GM12874 (cell line): ENCODE data around the gene WIF1.

Experiments used
- TF ChIP-seq, protein P1 (sequence below): IDR thresholded peaks from 2 replicates; pipeline ENCODE4 v1.5.1; 2011; ENCODE audit warnings: low read depth, mild to moderate bottlenecking, control low read depth, low read length, moderate library complexity; ENCODE audit not compliant: insufficient read depth

WIF1 gene

DNA sequence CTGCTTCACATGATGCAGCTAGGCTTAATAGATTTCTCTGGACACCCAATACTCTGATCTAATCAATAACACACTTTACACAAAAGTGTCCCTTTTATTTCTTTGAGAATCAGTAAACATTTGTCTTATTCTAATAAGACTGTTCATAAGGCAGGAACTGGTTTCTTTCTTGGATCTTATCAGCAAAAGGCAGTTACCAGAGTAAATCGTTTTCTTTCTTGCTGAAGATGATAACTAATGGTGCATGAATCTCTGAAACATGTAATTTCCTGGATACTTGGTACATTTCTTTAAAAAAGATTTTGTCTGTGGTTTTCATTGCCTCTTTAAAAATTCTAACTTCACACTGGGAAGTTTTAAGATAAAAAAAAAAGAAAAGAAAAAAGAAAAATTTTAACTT lies 39.6 kb downstream of the WIF1 start:
- TF ChIP-seq, protein P1, sequence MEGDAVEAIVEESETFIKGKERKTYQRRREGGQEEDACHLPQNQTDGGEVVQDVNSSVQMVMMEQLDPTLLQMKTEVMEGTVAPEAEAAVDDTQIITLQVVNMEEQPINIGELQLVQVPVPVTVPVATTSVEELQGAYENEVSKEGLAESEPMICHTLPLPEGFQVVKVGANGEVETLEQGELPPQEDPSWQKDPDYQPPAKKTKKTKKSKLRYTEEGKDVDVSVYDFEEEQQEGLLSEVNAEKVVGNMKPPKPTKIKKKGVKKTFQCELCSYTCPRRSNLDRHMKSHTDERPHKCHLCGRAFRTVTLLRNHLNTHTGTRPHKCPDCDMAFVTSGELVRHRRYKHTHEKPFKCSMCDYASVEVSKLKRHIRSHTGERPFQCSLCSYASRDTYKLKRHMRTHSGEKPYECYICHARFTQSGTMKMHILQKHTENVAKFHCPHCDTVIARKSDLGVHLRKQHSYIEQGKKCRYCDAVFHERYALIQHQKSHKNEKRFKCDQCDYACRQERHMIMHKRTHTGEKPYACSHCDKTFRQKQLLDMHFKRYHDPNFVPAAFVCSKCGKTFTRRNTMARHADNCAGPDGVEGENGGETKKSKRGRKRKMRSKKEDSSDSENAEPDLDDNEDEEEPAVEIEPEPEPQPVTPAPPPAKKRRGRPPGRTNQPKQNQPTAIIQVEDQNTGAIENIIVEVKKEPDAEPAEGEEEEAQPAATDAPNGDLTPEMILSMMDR = no peak

DNA sequence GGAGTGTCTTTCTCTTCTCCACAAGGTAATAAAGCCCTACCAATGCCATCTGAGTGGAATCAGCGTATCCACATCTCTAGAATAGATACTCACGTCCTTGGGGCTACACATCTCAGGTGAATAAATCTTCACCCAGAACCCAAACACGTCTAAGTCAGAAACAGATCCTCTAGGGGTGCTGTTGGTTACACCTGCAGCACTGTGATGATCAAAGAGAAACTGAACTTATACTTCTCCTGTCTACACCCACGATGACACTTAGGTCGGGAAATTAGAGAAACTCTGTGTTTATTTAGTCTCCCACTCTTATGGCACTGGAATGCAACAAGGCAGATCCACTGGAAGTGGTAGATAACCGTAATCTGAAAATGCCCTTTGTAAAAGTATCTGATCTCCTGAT lies 46.2 kb downstream of the WIF1 start:
- TF ChIP-seq, protein P1 = peak; percentile 27; the same call in 1 of the 2 replicates

DNA sequence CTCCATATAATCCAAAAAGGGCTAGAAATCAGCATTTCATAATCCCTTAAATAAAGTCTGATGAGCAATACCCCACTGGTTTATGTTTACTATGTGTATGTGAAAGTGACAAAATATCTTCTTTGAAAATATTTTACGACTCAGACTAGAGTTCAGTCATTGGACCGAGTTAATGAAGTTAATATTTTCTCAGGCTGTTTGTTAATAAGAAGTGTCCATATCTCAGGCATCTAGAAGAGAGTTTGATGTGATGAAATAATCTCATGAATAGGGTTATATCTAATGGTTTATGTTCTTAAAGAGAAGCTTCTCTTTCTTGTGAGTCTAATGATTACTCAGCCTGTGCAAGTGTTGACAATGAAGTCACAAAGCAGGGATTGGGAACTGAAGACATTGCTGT lies 51.8 kb downstream of the WIF1 start:
- TF ChIP-seq, protein P1 = no peak

DNA sequence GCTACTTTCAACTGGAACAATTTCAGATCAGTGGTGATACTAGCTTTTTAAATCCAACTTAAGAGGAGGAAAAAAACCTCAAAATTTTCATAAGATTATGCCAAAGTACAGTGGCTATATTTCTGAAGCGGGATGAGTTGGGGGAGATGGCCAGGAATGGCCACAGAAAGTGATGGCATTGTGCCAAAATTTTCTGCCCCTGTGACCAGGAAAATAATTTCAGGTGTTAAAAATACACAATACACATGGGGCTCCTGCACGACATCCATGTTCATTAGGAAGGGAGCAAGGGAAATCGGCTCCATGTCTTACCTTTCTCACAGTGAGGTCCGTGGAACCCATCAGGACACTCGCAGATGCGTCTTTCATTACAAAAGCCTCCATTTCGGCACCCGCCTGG lies 53.7 kb downstream of the WIF1 start:
- TF ChIP-seq, protein P1 = no peak

DNA sequence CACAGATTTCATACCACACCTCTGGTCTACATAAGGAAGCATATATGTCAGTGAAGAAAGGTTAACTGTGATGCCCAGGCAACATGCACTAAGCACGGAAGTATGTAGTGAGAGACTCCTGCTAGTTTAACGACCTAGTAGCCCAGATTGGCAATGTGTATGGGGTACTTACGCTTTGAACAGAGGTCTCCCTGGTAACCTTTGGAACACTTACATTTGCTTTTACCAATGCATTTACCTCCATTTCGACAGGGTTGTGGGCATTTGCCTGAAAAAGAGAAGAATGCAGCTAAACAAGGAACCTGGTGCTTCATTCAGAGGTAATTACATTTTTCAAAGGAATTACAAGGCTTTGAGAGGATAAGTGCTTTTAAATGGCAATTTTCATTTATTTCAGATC lies 65.2 kb downstream of the WIF1 start:
- TF ChIP-seq, protein P1 = no peak

DNA sequence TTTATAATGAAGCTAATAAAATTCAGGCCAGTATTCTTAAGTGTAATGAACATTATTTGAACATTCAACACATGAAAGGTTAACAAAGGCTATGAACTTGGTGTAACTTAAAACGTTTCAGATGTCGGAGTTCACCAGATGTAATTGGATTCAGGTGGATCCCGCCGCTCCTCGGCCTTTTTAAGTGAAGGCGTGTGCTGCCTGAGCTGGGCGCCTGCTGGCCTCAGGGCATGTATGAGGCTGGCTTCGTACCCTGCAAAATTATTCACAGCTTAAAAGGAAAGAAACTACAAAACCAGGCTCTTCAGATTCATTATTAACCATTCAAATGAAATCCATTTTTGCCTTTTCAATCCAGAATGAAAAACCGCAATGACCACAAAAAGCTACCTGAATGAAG lies 69.9 kb downstream of the WIF1 start:
- TF ChIP-seq, protein P1 = no peak

DNA sequence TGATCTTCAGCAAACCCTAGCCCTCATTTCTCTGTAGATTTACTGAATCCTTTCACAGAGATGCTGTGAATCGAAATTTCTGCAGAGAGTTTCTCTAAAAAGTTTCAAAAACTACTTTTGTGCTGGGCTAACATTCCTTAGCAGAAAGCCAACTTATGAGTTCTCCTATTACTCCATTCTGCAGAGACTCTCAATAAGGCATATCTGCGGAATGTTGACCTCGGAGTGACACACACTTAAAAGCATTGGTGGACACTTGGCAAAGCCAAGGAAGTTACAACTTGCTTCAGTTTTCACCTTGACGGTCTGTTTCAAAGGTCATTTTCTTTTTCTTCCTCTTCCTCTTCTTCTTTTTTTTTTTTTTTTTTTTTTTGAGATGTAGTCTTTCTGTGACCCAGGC lies 75.8 kb downstream of the WIF1 start:
- TF ChIP-seq, protein P1 = no peak

DNA sequence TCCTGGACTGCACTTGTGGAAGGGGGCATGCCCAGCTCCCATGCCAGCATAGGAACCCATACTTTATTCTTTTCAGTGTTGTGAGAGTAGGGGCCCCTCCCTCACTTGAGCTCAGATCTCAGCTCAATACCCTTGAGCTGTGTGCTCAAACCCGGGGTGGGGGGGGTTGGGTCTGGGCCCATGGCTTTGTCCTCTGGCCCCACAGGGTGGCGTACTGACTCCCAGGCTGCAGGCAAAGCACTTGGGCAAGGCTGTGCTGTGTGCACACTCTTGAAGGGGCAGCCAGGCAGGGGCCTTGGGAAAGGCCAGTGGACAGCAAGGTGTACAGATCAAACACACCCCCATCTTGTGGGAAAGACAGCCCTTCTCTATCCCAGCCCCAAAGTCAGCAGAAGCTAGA lies 81.8 kb downstream of the WIF1 start:
- TF ChIP-seq, protein P1 = no peak
